Neural progenitor cell (in vitro differentiated cells): Measurements from ENCODE around the gene STK38L. TPM values are rescaled to one million over a fixed set of nuclear protein-coding genes. Genes with fewer than 3 reads are reported as not detected.

Experiments used
- DNase-seq: peaks from one replicate; pipeline ENCODE4 v3.0.0-alpha.2; 2016; ENCODE audit warnings: low spot score
- H2AFZ ChIP-seq: fragments of 200-600 bp; sonication (generic); replicated peaks from 2 replicates; pipeline ENCODE4 v1.6.1; 2016; ENCODE audit warnings: antibody characterized with exemption
- H3F3A ChIP-seq: fragments of 200-600 bp; sonication (generic); 2 replicates; pipeline ENCODE4 v1.6.1; 2016; ENCODE audit warnings: antibody characterized with exemption, low read depth
- H3K27ac ChIP-seq: fragments of 200-600 bp; sonication (generic); 2 replicates; pipeline ENCODE4 v1.5.1; 2016; ENCODE audit warnings: mild to moderate bottlenecking
- H3K27me3 ChIP-seq: fragments of 200-600 bp; sonication (generic); 2 replicates; pipeline ENCODE4 v1.6.1; 2016; ENCODE audit warnings: mild to moderate bottlenecking, moderate library complexity
- H3K36me3 ChIP-seq: fragments of 200-600 bp; sonication (generic); 2 replicates; pipeline ENCODE4 v1.5.1; 2016
- H3K4me1 ChIP-seq: fragments of 200-600 bp; sonication (generic); 2 replicates; pipeline ENCODE4 v1.6.1; 2016; ENCODE audit warnings: mixed run types
- H3K4me2 ChIP-seq: fragments of 200-600 bp; sonication (generic); 2 replicates; pipeline ENCODE4 v1.6.1; 2016
- H3K4me3 ChIP-seq: fragments of 200-600 bp; sonication (generic); 2 replicates; pipeline ENCODE4 v1.5.1; 2016
- H3K79me2 ChIP-seq: fragments of 200-600 bp; sonication (generic); 2 replicates; pipeline ENCODE4 v1.6.1; 2016; ENCODE audit warnings: low read depth
- H3K9ac ChIP-seq: fragments of 200-600 bp; sonication (generic); 2 replicates; pipeline ENCODE4 v1.6.1; 2016
- H3K9me3 ChIP-seq: fragments of 200-600 bp; sonication (generic); 2 replicates; pipeline ENCODE4 v1.5.1; 2016; ENCODE audit warnings: low read depth
- H4K20me1 ChIP-seq: fragments of 200-600 bp; sonication (generic); 2 replicates; pipeline ENCODE4 v1.6.1; 2016; ENCODE audit warnings: low read depth
- H3K27ac Mint-ChIP-seq: 3 replicates; pipeline ENCODE4 v1.8.0; 2021; ENCODE audit warnings: mixed read lengths
- H3K27me3 Mint-ChIP-seq: 2 replicates; pipeline ENCODE4 v1.8.0; 2022; ENCODE audit warnings: low read depth, mild to moderate bottlenecking, inconsistent platforms, moderate library complexity, mixed read lengths; ENCODE audit not compliant: insufficient read depth
- H3K36me3 Mint-ChIP-seq: 3 replicates; pipeline ENCODE4 v1.8.0; 2021; ENCODE audit warnings: mixed read lengths
- H3K4me1 Mint-ChIP-seq: 3 replicates; pipeline ENCODE4 v1.8.0; 2021; ENCODE audit warnings: mixed read lengths
- H3K4me3 Mint-ChIP-seq: 3 replicates; pipeline ENCODE4 v1.8.0; 2021; ENCODE audit warnings: mild to moderate bottlenecking, moderate library complexity, mixed read lengths
- H3K9me3 Mint-ChIP-seq: 3 replicates; pipeline ENCODE4 v1.8.0; 2020; ENCODE audit warnings: mixed read lengths
- EZH2 ChIP-seq: fragments of 200-600 bp; sonication (generic); IDR thresholded peaks from 2 replicates; pipeline ENCODE4 v1.6.1; 2017; ENCODE audit warnings: antibody characterized with exemption, mild to moderate bottlenecking, moderate library complexity
- EZH2phosphoT487 ChIP-seq: fragments of 200-600 bp; sonication (generic); IDR thresholded peaks from 2 replicates; pipeline ENCODE4 v1.6.1; 2017; ENCODE audit warnings: antibody characterized with exemption
- total RNA-seq: library from RNA; depleted of rRNA; stranded (reverse); fragments of >200 nt; gene quantifications from 2 replicates; pipeline ENCODE4 v1.2.3, GENCODE V29; 2015; ENCODE audit warnings: low replicate concordance
- TF ChIP-seq, protein P1 (sequence below): fragments of 200-600 bp; sonication (generic); IDR thresholded peaks from 2 replicates; pipeline ENCODE4 v1.5.1; 2017; ENCODE audit warnings: antibody characterized with exemption, mild to moderate bottlenecking

STK38L gene
- total RNA-seq, 1 donor from 2014 or later: 62.6 TPM

DNA sequence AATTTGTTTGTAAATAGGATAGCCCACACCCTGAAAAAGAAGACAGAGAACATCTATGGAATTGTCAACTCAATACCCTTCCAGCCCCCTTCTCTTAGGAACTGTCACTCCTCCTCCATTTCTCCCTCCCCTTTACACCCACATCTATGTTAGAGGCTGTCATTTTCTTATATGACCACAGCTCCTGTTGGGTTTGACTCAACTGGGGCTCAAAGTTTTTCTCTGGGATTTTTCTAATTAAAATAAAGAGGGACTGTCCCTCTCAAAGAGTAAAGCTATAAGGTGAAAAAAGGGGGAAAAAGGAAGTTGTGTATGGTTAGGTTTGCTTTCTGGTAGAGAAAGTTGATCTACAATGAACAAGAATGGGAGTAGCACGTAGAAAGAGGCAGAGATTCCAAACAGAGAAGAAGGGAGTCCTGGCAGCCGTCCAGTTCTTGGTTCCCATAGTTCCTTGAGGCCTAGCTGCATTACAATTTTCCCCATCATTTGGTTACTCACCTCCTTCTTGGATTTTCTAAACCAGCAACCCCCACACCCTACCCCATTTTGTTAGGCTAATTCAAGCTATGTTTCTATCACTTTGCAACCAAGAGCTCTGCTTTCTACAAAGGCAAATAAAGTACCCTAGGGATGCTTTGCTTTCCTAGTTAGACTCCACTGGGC lies 44.3 kb upstream of the STK38L start:
- Histone ChIP-seq H3F3A (no peaks in the 10 kb centered on the region), H3K4me2 (no peak overlapping the region), H3K27ac (no peak overlapping the region), H3K79me2 (no peaks in the 10 kb centered on the region), H3K9me3 (no peaks in the 10 kb centered on the region), H3K4me3 (no peak overlapping the region), H2AFZ (no peak overlapping the region), H3K4me1 (no peaks in the 10 kb centered on the region), H3K9ac (no peak overlapping the region), H4K20me1 (no peaks in the 10 kb centered on the region), H3K36me3 (no peaks in the 10 kb centered on the region), H3K27me3 (no peaks in the 10 kb centered on the region)
- TF ChIP-seq EZH2phosphoT487: no peak
- TF ChIP-seq, protein P1, sequence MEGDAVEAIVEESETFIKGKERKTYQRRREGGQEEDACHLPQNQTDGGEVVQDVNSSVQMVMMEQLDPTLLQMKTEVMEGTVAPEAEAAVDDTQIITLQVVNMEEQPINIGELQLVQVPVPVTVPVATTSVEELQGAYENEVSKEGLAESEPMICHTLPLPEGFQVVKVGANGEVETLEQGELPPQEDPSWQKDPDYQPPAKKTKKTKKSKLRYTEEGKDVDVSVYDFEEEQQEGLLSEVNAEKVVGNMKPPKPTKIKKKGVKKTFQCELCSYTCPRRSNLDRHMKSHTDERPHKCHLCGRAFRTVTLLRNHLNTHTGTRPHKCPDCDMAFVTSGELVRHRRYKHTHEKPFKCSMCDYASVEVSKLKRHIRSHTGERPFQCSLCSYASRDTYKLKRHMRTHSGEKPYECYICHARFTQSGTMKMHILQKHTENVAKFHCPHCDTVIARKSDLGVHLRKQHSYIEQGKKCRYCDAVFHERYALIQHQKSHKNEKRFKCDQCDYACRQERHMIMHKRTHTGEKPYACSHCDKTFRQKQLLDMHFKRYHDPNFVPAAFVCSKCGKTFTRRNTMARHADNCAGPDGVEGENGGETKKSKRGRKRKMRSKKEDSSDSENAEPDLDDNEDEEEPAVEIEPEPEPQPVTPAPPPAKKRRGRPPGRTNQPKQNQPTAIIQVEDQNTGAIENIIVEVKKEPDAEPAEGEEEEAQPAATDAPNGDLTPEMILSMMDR: no peak
- TF ChIP-seq EZH2: no peak
- Mint-ChIP-seq H3K27ac (no peak overlapping the region), H3K9me3 (no peaks in the 10 kb centered on the region), H3K27me3 (peaks cover 2% of the 10 kb centered on the region), H3K4me3 (no peak overlapping the region), H3K4me1 (no peaks in the 10 kb centered on the region), H3K36me3 (no peaks in the 10 kb centered on the region)
- DNase-seq: no peak

GRCh38 chr12:27201169-27201568 lies 42.9 kb upstream of the STK38L start:
- Histone ChIP-seq H3K27me3 (no peaks in the 10 kb centered on the region), H3K36me3 (no peaks in the 10 kb centered on the region), H3K4me2 (no peak overlapping the region), H3K4me3 (no peak overlapping the region), H3K79me2 (no peaks in the 10 kb centered on the region), H2AFZ (no peak overlapping the region), H3K27ac (no peak overlapping the region), H4K20me1 (no peaks in the 10 kb centered on the region), H3F3A (no peaks in the 10 kb centered on the region), H3K4me1 (no peaks in the 10 kb centered on the region), H3K9me3 (no peaks in the 10 kb centered on the region), H3K9ac (no peak overlapping the region)
- TF ChIP-seq, protein P1: no peak
- TF ChIP-seq EZH2phosphoT487: no peak
- TF ChIP-seq EZH2: no peak
- Mint-ChIP-seq H3K9me3 (no peaks in the 10 kb centered on the region), H3K4me3 (no peak overlapping the region), H3K4me1 (no peaks in the 10 kb centered on the region), H3K27me3 (peaks cover 2% of the 10 kb centered on the region), H3K27ac (no peak overlapping the region), H3K36me3 (no peaks in the 10 kb centered on the region)
- DNase-seq: no peak

DNA sequence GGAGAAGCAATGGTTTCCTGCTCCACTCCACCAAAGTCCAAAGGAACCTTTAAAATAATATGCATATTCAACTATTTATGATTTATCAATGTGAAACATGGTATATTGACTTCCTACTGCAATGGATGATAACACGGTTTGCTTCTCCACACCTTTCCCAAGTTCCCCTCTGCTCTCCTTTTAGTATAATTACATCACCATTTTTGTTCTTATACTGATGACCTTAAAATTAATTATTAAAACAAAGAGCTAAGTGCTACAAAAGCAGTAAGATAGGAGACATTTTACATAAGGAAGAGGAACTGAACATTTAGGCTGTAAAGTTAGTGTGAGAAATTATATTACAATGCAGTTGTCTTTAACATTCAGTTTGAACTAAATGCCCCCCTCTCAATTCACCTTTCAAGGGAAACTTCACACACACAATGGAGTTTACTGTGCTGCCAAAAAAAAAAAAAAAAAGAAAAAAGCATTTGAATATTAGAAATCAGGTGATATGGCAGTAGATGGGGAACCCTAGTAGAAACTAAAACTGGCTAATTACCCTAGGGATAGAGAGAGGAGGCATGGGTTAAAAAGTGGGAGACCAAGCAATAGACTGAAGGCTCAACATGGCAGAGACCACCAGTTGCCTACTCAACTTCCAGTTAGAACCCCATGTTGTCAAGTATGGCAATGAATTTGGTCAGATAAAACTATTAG lies 37.1 kb upstream of the STK38L start:
- Mint-ChIP-seq H3K9me3 (peaks cover 4% of the 10 kb centered on the region), H3K27me3 (no peaks in the 10 kb centered on the region), H3K36me3 (no peaks in the 10 kb centered on the region), H3K27ac (no peak overlapping the region), H3K4me3 (no peak overlapping the region), H3K4me1 (no peaks in the 10 kb centered on the region)
- Histone ChIP-seq H3K27me3 (no peaks in the 10 kb centered on the region), H3K79me2 (no peaks in the 10 kb centered on the region), H3K9ac (no peak overlapping the region), H3K9me3 (no peaks in the 10 kb centered on the region), H3K27ac (no peak overlapping the region), H3F3A (no peaks in the 10 kb centered on the region), H3K36me3 (no peaks in the 10 kb centered on the region), H3K4me1 (no peaks in the 10 kb centered on the region), H4K20me1 (no peaks in the 10 kb centered on the region), H3K4me3 (no peak overlapping the region), H2AFZ (no peak overlapping the region), H3K4me2 (no peak overlapping the region)
- no peak for DNase-seq
- TF ChIP-seq EZH2phosphoT487: no peak
- TF ChIP-seq, protein P1: no peak
- TF ChIP-seq EZH2: no peak
